ENCODE measurements around the gene S100A13. TPM values are rescaled to one million over a fixed set of nuclear protein-coding genes. Genes with fewer than 3 reads are reported as not detected.
A peak's percentile ranks its signal among the peaks of the same experiment; 100 is the strongest.

The S100A13 gene
- total and polyA plus RNA-seq, 9 of the 15 experiments (the other 6 are each of a cell fraction or from before 2014, with no cell fraction given) = 41.9 to 129 (median 58.0) TPM

DNA sequence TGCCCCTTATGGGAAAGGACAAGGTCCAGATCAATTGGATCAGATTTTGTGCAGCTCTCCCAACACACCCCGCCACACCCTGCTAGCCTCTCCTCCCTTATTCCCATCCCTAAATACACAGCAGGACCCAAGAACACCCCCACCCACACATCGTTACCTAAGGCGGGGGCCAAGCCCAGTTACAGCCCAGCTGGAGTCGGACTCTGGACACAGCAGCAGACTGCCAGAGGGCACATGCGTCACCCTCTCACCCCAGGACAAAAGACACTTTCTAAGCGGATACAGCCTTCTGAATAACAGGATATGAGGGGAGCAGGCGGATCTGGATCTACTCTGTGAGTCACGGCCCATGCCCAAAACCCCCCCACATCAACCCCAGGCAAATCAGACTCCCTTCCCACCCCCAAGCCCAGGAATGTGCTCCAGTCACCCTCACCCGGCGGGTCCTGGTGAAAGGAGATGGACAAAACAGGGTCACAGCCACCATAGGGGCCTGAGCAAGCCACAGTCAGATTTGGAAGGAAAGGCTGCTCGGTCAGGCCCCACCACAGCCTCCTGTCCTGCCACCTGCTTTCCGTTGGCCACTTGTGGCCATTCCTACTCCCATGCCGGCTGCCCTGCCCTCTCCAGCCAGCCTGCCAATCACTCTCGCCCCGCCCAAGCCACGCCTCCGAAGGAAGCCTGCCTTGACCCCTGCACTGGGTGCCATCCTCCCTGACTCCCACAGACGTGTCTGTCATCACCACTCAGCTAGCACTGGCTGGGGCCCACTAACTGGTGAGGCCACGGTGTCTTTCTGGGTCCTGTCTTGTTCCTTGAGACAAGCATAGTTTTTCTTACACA lies 18.3 kb downstream of the S100A13 start (continued):
- 0 out of 2 replicates have a peak, but pooled peaks have one; percentile 26 for TF ChIP-seq MYC (IDR thresholded peaks at IDR 0.05; ENCODE audit: low read depth, low read length)
- TF ChIP-seq MYC (CRISPR knock-in tag; IDR thresholded peaks at IDR 0.05; ENCODE audit: borderline replicate concordance, low read depth) = no peak
- TF ChIP-seq BRF1 (IDR thresholded peaks at IDR 0.05; ENCODE audit: borderline replicate concordance, extremely low read depth, insufficient read length) = no peak
- 0 out of 2 replicates have a peak, but pooled peaks have one; percentile 4 for TF ChIP-seq TAL1 (IDR thresholded peaks at IDR 0.05)
- no peak for TF ChIP-seq ZFP36 (IDR thresholded peaks at IDR 0.05; ENCODE audit: low read depth, low read length, partially characterized antibody)
- peak; percentile 52 for TF ChIP-seq RBBP5 (IDR thresholded peaks at IDR 0.05; ENCODE audit: borderline replicate concordance, insufficient read depth, low read length, poor library complexity, severe bottlenecking)
- TF ChIP-seq SRSF7 (optimal IDR thresholded peaks at IDR 0.05; ENCODE audit: low read depth, low read length) = no peak
- TF ChIP-seq, protein P1, sequence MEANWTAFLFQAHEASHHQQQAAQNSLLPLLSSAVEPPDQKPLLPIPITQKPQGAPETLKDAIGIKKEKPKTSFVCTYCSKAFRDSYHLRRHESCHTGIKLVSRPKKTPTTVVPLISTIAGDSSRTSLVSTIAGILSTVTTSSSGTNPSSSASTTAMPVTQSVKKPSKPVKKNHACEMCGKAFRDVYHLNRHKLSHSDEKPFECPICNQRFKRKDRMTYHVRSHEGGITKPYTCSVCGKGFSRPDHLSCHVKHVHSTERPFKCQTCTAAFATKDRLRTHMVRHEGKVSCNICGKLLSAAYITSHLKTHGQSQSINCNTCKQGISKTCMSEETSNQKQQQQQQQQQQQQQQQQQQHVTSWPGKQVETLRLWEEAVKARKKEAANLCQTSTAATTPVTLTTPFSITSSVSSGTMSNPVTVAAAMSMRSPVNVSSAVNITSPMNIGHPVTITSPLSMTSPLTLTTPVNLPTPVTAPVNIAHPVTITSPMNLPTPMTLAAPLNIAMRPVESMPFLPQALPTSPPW (CRISPR knock-in tag; IDR thresholded peaks at IDR 0.05) = peak; percentile 61
- no peak for TF ChIP-seq SIN3A (IDR thresholded peaks at IDR 0.05; ENCODE audit: borderline replicate concordance in 2 of 2, control insufficient read depth in 1 of 2, low read depth in 2 of 2, low read length in 2 of 2)
- TF ChIP-seq, protein P2, sequence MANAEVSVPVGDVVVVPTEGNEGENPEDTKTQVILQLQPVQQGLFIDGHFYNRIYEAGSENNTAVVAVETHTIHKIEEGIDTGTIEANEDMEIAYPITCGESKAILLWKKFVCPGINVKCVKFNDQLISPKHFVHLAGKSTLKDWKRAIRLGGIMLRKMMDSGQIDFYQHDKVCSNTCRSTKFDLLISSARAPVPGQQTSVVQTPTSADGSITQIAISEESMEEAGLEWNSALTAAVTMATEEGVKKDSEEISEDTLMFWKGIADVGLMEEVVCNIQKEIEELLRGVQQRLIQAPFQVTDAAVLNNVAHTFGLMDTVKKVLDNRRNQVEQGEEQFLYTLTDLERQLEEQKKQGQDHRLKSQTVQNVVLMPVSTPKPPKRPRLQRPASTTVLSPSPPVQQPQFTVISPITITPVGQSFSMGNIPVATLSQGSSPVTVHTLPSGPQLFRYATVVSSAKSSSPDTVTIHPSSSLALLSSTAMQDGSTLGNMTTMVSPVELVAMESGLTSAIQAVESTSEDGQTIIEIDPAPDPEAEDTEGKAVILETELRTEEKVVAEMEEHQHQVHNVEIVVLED (CRISPR knock-in tag; IDR thresholded peaks at IDR 0.05) = peak; percentile 62
- TF ChIP-seq ATF1 (CRISPR knock-in tag; IDR thresholded peaks at IDR 0.05) = no peak
- TF ChIP-seq ATF1 (tag; IDR thresholded peaks at IDR 0.05) = peak; percentile 46
- no peak for TF ChIP-seq SAFB2 (IDR thresholded peaks at IDR 0.05; ENCODE audit: borderline replicate concordance, low read depth, low read length, severe bottlenecking)
- 0 out of 2 replicates have a peak, but pooled peaks have one; percentile 11 for TF ChIP-seq DIDO1 (tag; IDR thresholded peaks at IDR 0.05; ENCODE audit: low read depth)
- TF ChIP-seq HDAC6 (IDR thresholded peaks at IDR 0.05; ENCODE audit: low read depth, low read length) = no peak
- TF ChIP-seq, protein P3, sequence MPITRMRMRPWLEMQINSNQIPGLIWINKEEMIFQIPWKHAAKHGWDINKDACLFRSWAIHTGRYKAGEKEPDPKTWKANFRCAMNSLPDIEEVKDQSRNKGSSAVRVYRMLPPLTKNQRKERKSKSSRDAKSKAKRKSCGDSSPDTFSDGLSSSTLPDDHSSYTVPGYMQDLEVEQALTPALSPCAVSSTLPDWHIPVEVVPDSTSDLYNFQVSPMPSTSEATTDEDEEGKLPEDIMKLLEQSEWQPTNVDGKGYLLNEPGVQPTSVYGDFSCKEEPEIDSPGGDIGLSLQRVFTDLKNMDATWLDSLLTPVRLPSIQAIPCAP (CRISPR knock-in tag; IDR thresholded peaks at IDR 0.05; ENCODE audit: borderline replicate concordance) = no peak
- no peak for TF ChIP-seq FOXK2 (conservative IDR thresholded peaks at IDR 0.05 in 1 of 2, IDR thresholded peaks at IDR 0.05 in 1 of 2; ENCODE audit: low read depth in 2 of 2)
- TF ChIP-seq L3MBTL2 (IDR thresholded peaks at IDR 0.05) = peak; percentile 50; the same call in 1 of the 2 replicates
- TF ChIP-seq SMARCA4 (IDR thresholded peaks at IDR 0.05) = peak; percentile 78
- no peak for TF ChIP-seq FIP1L1 (IDR thresholded peaks at IDR 0.05; ENCODE audit: low read depth, low read length, poor library complexity, severe bottlenecking)
- TF ChIP-seq, protein P4, sequence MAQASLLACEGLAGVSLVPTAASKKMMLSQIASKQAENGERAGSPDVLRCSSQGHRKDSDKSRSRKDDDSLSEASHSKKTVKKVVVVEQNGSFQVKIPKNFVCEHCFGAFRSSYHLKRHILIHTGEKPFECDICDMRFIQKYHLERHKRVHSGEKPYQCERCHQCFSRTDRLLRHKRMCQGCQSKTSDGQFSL (CRISPR knock-in tag; IDR thresholded peaks at IDR 0.05) = 0 out of 2 replicates have a peak, but pooled peaks have one; percentile 11
- TF ChIP-seq, protein P4 (tag; IDR thresholded peaks at IDR 0.05) = no peak
- no peak for TF ChIP-seq KHSRP (IDR thresholded peaks at IDR 0.05)

Measured in K562 (cell line).